T-cell (primary cell): Measurements from ENCODE around the gene HSP90AB1. TPM values are rescaled to one million over a fixed set of nuclear protein-coding genes. Genes with fewer than 3 reads are reported as not detected.

Source experiments
- ATAC-seq, 4 experiments: fragments of 200-7000 bp in 3 of 4; fragments of 150-1000 bp in 1 of 4; cut with Tn5 transposase; replicated peaks in 1 of 4; 1 replicate in 3 of 4; 2 replicates in 1 of 4; pipeline ENCODE4 v1.10.0; 2021; ENCODE audit warnings: moderate library complexity in 3 of 4, mild to moderate bottlenecking in 2 of 4, moderate number of reproducible peaks in 1 of 4
- CTCF ChIA-PET, 2 donors: fragments of 300-600 bp; sonication (Branson Sonifier 250); formaldehyde crosslinking; loops; one replicate each; lab custom pipeline; 2022; ENCODE audit warnings: antibody characterized with exemption in 2 of 2; lab: Charles Lee
- POLR2A ChIA-PET, 2 donors: fragments of 300-600 bp; sonication (Branson Sonifier 250); formaldehyde crosslinking; loops; one replicate each; lab custom pipeline; 2022; ENCODE audit warnings: antibody characterized with exemption in 2 of 2; lab: Charles Lee
- DNase-seq, 35 experiments: peaks; one replicate each; pipeline versions ENCODE4 v3.0.0 to v3.0.0-alpha.2; 2013 to 2023
- H3K27ac ChIP-seq: one replicate; pipeline ENCODE4 v1.5.1; 2013; ENCODE audit warnings: low read length
- H3K27me3 ChIP-seq, 2 experiments: replicated peaks in 1 of 2; 1 replicate in 1 of 2; 2 replicates in 1 of 2; pipeline versions ENCODE4 v1.6.1 to v1.7.0; 2013; ENCODE audit warnings: low read length in 1 of 2, mixed read lengths in 1 of 2; ENCODE audit not compliant: control insufficient read depth in 2 of 2, insufficient read depth in 2 of 2; ENCODE audit errors: extremely low read depth in 1 of 2
- H3K36me3 ChIP-seq, 2 donors: 1 replicate in 1 of 2; 2 replicates in 1 of 2; pipeline versions ENCODE4 v1.6.1 to v1.7.0; 2013; ENCODE audit warnings: low read length in 1 of 2; ENCODE audit not compliant: control insufficient read depth in 2 of 2, insufficient read depth in 1 of 2; ENCODE audit errors: extremely low read depth in 1 of 2
- H3K4me1 ChIP-seq, 2 experiments: 1 replicate in 1 of 2; 2 replicates in 1 of 2; pipeline versions ENCODE4 v1.6.1 to v1.7.0; 2013; ENCODE audit warnings: low read length in 2 of 2, mixed read lengths in 1 of 2; ENCODE audit not compliant: insufficient read depth in 2 of 2, control insufficient read depth in 1 of 2; ENCODE audit errors: extremely low read depth in 1 of 2
- H3K4me3 ChIP-seq, 2 donors: 1 replicate in 1 of 2; 2 replicates in 1 of 2; pipeline versions ENCODE4 v1.5.1 to v1.7.0; 2013; ENCODE audit warnings: mild to moderate bottlenecking in 2 of 2, low read length in 1 of 2, moderate library complexity in 1 of 2; ENCODE audit not compliant: control insufficient read depth in 1 of 2; ENCODE audit errors: extremely low read depth in 1 of 2
- H3K9me3 ChIP-seq: 2 replicates; pipeline ENCODE4 v1.7.0; 2013
- H3K27ac Mint-ChIP-seq, 2 donors: one replicate each; pipeline ENCODE4 v1.8.0; 2020 to 2021; ENCODE audit warnings: mild to moderate bottlenecking in 2 of 2, mixed read lengths in 2 of 2
- H3K27me3 Mint-ChIP-seq, 2 donors: one replicate each; pipeline ENCODE4 v1.8.0; 2021 to 2022; ENCODE audit warnings: mixed read lengths in 2 of 2
- H3K36me3 Mint-ChIP-seq: one replicate; pipeline ENCODE4 v1.8.0; 2021; ENCODE audit warnings: mixed read lengths
- H3K4me1 Mint-ChIP-seq, 3 donors: one replicate each; pipeline ENCODE4 v1.8.0; 2020 to 2022; ENCODE audit warnings: mixed read lengths in 3 of 3, mild to moderate bottlenecking in 1 of 3
- H3K4me3 Mint-ChIP-seq, 3 donors: one replicate each; pipeline ENCODE4 v1.8.0; 2020 to 2022; ENCODE audit warnings: mild to moderate bottlenecking in 3 of 3, mixed read lengths in 3 of 3, moderate library complexity in 3 of 3
- H3K9me3 Mint-ChIP-seq, 3 donors: one replicate each; pipeline ENCODE4 v1.8.0; 2020 to 2022; ENCODE audit warnings: mixed read lengths in 3 of 3
- WGBS: methylation state at CpG from one replicate; pipeline ENCODE4 v1.1.5; 2013; ENCODE audit warnings: missing lambda C conversion rate; ENCODE audit not compliant: insufficient coverage; 5-methylcytosine and 5-hydroxymethylcytosine counted together
- total RNA-seq, 35 experiments: library from RNA in 6 of 35; stranded (reverse) in 6 of 35; fragments of 120-200 nt in 1 of 35; gene quantifications; one replicate each; pipeline versions ENCODE4 v1.2.1 to v1.2.4 and lab custom pipeline; 2013 to 2026

The HSP90AB1 gene
- total RNA-seq, 5 donors from 2014 or later (not counting 1 experiment from before 2014, with no cell fraction given) = 394 to 454 (median 404) TPM

- no peaks in the 10 kb centered on the region for H3K4me1 Mint-ChIP-seq
- H3K27me3 Mint-ChIP-seq = peaks cover 58 to 65% of the 10 kb centered on the region in 2 donors
- no peaks in the 10 kb centered on the region for H3K4me1 ChIP-seq
- no peak overlapping the region for H3K4me3 Mint-ChIP-seq
- POLR2A ChIA-PET = no interaction called here
- H3K27ac Mint-ChIP-seq = no peak overlapping the region
- H3K36me3 ChIP-seq = no peaks in the 10 kb centered on the region
- CTCF ChIA-PET = no interaction called here
- ATAC-seq = no peak
- no peaks in the 10 kb centered on the region for H3K36me3 Mint-ChIP-seq
- 85% methylated on average over 22 of the region's 25 CpGs for WGBS
- DNase-seq = no peak
- H3K9me3 Mint-ChIP-seq = no peaks in the 10 kb centered on the region
- H3K9me3 ChIP-seq = no peaks in the 10 kb centered on the region
- no peak overlapping the region for H3K4me3 ChIP-seq
- peaks cover 0 to 60% of the 10 kb centered on the region in 2 experiments for H3K27me3 ChIP-seq
- no peak overlapping the region for H3K27ac ChIP-seq
Measured at GRCh38 chr6:44285552-44286284, 38.8 kb downstream of the HSP90AB1 start.

GRCh38 chr6:44286285-44286565, 39.3 kb downstream of the HSP90AB1 start:
- POLR2A ChIA-PET = no interaction called here
- CTCF ChIA-PET = no interaction called here

GRCh38 chr6:44286747-44287146, 39.8 kb downstream of the HSP90AB1 start:
- H3K9me3 Mint-ChIP-seq = no peaks in the 10 kb centered on the region
- no peak overlapping the region for H3K4me3 Mint-ChIP-seq
- ChIA-PET CTCF (no interaction called here), POLR2A (no interaction called here)
- H3K36me3 Mint-ChIP-seq = no peaks in the 10 kb centered on the region
- H3K27me3 Mint-ChIP-seq = peaks cover 69 to 74% of the 10 kb centered on the region in 2 donors
- Histone ChIP-seq H3K4me3 (no peak overlapping the region), H3K36me3 (no peaks in the 10 kb centered on the region), H3K4me1 (no peaks in the 10 kb centered on the region), H3K9me3 (no peaks in the 10 kb centered on the region), H3K27me3 (peaks cover 2 to 64% of the 10 kb centered on the region in 2 experiments), H3K27ac (no peak overlapping the region)
- ATAC-seq (no peak), DNase-seq (no peak)
- no peaks in the 10 kb centered on the region for H3K4me1 Mint-ChIP-seq
- WGBS = 20% methylated on average over 1 of the region's 2 CpGs
- H3K27ac Mint-ChIP-seq = no peak overlapping the region

More at GRCh38 chr6:44286285-44286565, 39.3 kb downstream of the HSP90AB1 start:
- Histone ChIP-seq H3K36me3 (no peaks in the 10 kb centered on the region), H3K27me3 (peaks cover 0 to 60% of the 10 kb centered on the region in 2 experiments), H3K4me1 (no peaks in the 10 kb centered on the region), H3K9me3 (no peaks in the 10 kb centered on the region), H3K27ac (no peak overlapping the region), H3K4me3 (no peak overlapping the region)
- Mint-ChIP-seq H3K27me3 (peaks cover 63 to 69% of the 10 kb centered on the region in 2 donors), H3K27ac (no peak overlapping the region), H3K4me1 (no peaks in the 10 kb centered on the region), H3K4me3 (no peak overlapping the region), H3K9me3 (no peaks in the 10 kb centered on the region), H3K36me3 (no peaks in the 10 kb centered on the region)
- DNase-seq (no peak), ATAC-seq (no peak)
- 90% methylated on average over 12 of the region's 12 CpGs for WGBS

DNA sequence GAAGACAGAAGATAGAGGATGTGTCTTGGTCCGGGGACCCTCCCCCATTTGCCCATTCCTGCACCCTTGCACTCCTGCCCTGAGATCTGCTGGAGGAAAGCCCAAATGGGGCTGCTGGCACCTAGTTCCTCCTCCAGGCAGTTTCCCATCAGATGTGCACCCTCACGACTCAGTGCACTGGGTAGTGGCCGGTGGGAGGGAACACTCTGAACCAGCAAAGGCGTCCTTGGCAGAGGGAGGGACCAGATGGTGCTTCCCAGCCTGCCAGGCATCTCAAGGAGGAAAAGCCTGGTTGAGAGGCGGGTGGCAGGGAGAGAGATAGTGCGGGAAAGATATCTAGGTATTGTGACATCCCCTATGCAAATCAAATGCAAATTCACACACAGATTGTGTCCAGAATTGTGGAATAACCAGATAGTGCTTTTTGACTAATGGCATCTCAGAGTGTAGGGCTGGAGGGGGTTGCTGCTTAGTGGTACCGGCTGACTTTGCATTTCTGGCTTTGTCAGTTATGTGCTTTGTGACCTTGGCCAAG, 42.9 kb downstream of the HSP90AB1 start:
- ChIA-PET CTCF (no interaction called here), POLR2A (interaction anchor here in 1 of 2 donors (0.7 kb wide), 1 partner anchor 719 kb away, joined by 3 read pairs; no protein-coding TSS in a partner anchor)
- no peak for DNase-seq
- Histone ChIP-seq H3K27ac (no peak overlapping the region), H3K36me3 (no peaks in the 10 kb centered on the region), H3K4me3 (no peak overlapping the region), H3K27me3 (peaks cover 7 to 83% of the 10 kb centered on the region in 2 experiments), H3K4me1 (no peaks in the 10 kb centered on the region), H3K9me3 (no peaks in the 10 kb centered on the region)
- no peak for ATAC-seq
- no peak overlapping the region for H3K27ac Mint-ChIP-seq
- peaks cover 73 to 81% of the 10 kb centered on the region in 2 donors for H3K27me3 Mint-ChIP-seq
- 57% methylated on average over 2 of the region's 7 CpGs for WGBS
- H3K9me3 Mint-ChIP-seq = no peaks in the 10 kb centered on the region
- no peaks in the 10 kb centered on the region for H3K4me1 Mint-ChIP-seq
- H3K36me3 Mint-ChIP-seq = no peaks in the 10 kb centered on the region
- no peak overlapping the region for H3K4me3 Mint-ChIP-seq

DNA sequence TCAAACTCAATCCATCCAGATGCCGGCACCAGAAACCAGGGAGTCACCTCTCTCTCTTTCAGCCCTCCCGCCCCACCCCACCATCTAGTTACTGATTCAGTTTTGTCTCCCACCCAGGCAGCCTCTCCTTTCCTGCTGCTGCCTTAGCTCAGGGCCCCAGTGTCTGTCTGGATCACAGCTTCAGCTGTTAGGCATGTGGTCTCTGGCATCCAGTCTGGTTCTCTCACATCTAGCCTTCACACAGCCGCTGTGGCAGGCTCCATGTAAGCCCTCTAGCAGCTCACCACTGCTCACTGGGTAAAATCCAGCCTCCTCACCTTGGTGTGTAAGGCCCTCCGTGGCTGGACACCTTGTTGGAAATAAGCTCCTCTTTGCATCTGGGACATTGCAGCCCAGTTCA, 44.9 kb downstream of the HSP90AB1 start:
- Histone ChIP-seq H3K4me3 (no peak overlapping the region), H3K27ac (no peak overlapping the region), H3K4me1 (peaks cover 0 to 2% of the 10 kb centered on the region in 2 experiments), H3K9me3 (no peaks in the 10 kb centered on the region), H3K36me3 (no peaks in the 10 kb centered on the region), H3K27me3 (peaks cover 15 to 88% of the 10 kb centered on the region in 2 experiments)
- no peak overlapping the region for H3K4me3 Mint-ChIP-seq
- WGBS = 87% methylated on average over 3 of the region's 4 CpGs
- ATAC-seq (no peak), DNase-seq (no peak)
- POLR2A ChIA-PET = no interaction called here
- peaks cover 78 to 83% of the 10 kb centered on the region in 2 donors for H3K27me3 Mint-ChIP-seq
- H3K4me1 Mint-ChIP-seq = peaks cover 6 to 7% (median 6%) of the 10 kb centered on the region in 3 donors
- CTCF ChIA-PET = no interaction called here
- H3K36me3 Mint-ChIP-seq = no peaks in the 10 kb centered on the region
- no peaks in the 10 kb centered on the region for H3K9me3 Mint-ChIP-seq
- no peak overlapping the region for H3K27ac Mint-ChIP-seq

DNA sequence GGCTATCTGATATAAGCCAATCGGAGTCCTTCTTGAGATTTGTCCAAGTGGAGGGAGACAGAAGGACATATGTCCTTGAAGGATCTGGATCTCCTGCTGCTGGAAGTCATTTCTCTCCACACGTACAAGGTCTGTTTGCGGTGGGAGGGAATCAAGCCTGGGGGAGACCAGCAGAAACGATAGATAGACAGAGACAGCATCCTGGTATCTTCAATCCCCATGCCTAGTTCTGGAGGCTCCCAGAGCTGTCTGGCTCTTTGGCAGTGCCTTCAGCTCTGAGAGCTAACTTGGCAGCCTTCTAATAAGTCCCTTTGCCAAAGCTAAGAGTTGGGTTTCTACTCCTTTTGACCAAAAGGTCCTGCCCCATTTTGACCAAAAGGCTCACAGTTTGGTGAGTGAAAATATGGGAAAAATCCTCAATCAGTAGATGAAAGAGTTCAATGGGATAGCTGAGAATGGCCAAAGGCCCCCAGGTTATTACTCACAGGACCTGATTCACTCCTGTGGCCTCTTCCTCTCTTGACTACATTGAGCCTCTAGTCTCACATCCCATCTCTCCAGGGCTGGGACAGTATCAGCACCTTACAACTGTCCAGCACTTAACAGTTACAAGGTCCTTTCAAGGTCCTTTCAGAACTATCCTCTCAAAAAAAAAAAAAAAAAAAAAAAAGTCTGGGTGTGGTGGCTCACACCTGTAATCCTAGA, 45.9 kb downstream of the HSP90AB1 start:
- Histone ChIP-seq H3K4me1 (peaks cover 3 to 11% of the 10 kb centered on the region in 2 experiments), H3K27ac (no peak overlapping the region), H3K27me3 (peaks cover 15 to 87% of the 10 kb centered on the region in 2 experiments), H3K9me3 (no peaks in the 10 kb centered on the region), H3K36me3 (no peaks in the 10 kb centered on the region), H3K4me3 (no peak overlapping the region)
- Mint-ChIP-seq H3K36me3 (no peaks in the 10 kb centered on the region), H3K27ac (no peak overlapping the region), H3K27me3 (peaks cover 72 to 77% of the 10 kb centered on the region in 2 donors), H3K9me3 (no peaks in the 10 kb centered on the region), H3K4me3 (no peak overlapping the region), H3K4me1 (peaks cover 10 to 11% (median 10%) of the 10 kb centered on the region in 3 donors)
- ATAC-seq = no peak
- no peak for DNase-seq
- 82% methylated on average over 4 of the region's 4 CpGs for WGBS
- CTCF ChIA-PET = interaction anchor here in 1 of 2 donors (0.7 kb wide), 1 partner anchor 19 kb away, joined by 6 read pairs; no protein-coding TSS in a partner anchor
- POLR2A ChIA-PET = no interaction called here
